Caki2 (cell line): ENCODE measurements around the gene LCT. TPM values are rescaled to one million over a fixed set of nuclear protein-coding genes. Genes with fewer than 3 reads are reported as not detected.
"Not testable (repeated sequence)": the region's sequence is repeated elsewhere in the genome, so short reads cannot be mapped to it uniquely, and the experiment has no call there.

Experiments
- DNase-seq: peaks from one replicate; pipeline ENCODE4 v3.0.0-alpha.2; 2015; ENCODE audit warnings: low read depth
- in situ Hi-C: cut with HindIII; loops from 2 replicates; pipeline ENCODE4 v1.10.0; 2016; ENCODE audit warnings: low sequenced_read_pairs, low pct_unique_long_range_greater_than_20kb, mixed read lengths
- total RNA-seq: library from RNA; depleted of rRNA; stranded (reverse); fragments of >200 nt; shearing (Covaris generic); gene quantifications from 2 replicates; pipeline ENCODE4 v1.2.3, GENCODE V29; 2014; ENCODE audit warnings: low replicate concordance

Gene LCT
- total RNA-seq, 1 experiment from 2014 or later, result not detected

GRCh38 chr2:135840601-135841000, 3.6 kb upstream of the LCT start:
- in situ Hi-C loops, result no loop called here
- DNase-seq, result no peak

GRCh38 chr2:135839713-135840112, 2.7 kb upstream of the LCT start:
- no peak for DNase-seq
- in situ Hi-C loops, result no loop called here

- in situ Hi-C loops, result no loop called here
- no peak for DNase-seq
These were observed 1.5 kb upstream of the LCT start for GRCh38 chr2:135838502-135838901.

GRCh38 chr2:135832891-135833290, 4.1 kb downstream of the LCT start:
- in situ Hi-C loops, result no loop called here

GRCh38 chr2:135831180-135831812, 5.7 kb downstream of the LCT start:
- in situ Hi-C loops, result no loop called here
- no peak for DNase-seq

More at GRCh38 chr2:135832891-135833290, 4.1 kb downstream of the LCT start:
- DNase-seq, result no peak

GRCh38 chr2:135829378-135830135, 7.4 kb downstream of the LCT start:
- DNase-seq, result no peak
- in situ Hi-C loops, result no loop called here

- in situ Hi-C loops, result no loop called here
- no peak for DNase-seq
These were observed 10.4 kb downstream of the LCT start for GRCh38 chr2:135826544-135826943.

- in situ Hi-C loops, result no loop called here
- DNase-seq, result no peak
These were observed 11.3 kb downstream of the LCT start for GRCh38 chr2:135825550-135826176.

GRCh38 chr2:135825131-135825530, 11.9 kb downstream of the LCT start:
- DNase-seq, result no peak
- in situ Hi-C loops, result no loop called here

GRCh38 chr2:135822855-135823254, 14.1 kb downstream of the LCT start:
- no peak for DNase-seq
- in situ Hi-C loops, result no loop called here

GRCh38 chr2:135821190-135821589, 15.8 kb downstream of the LCT start:
- in situ Hi-C loops, result no loop called here
- no peak for DNase-seq

- in situ Hi-C loops, result no loop called here
- DNase-seq, result no peak
These were observed 16.9 kb downstream of the LCT start for GRCh38 chr2:135820003-135820618.

- in situ Hi-C loops, result no loop called here
- no peak for DNase-seq
These were observed 17.9 kb downstream of the LCT start for GRCh38 chr2:135818937-135819610.

- in situ Hi-C loops, result no loop called here
- no peak for DNase-seq
These were observed 19.0 kb downstream of the LCT start for GRCh38 chr2:135817951-135818350.

GRCh38 chr2:135817466-135817865, 19.5 kb downstream of the LCT start:
- in situ Hi-C loops, result no loop called here
- DNase-seq, result no peak

GRCh38 chr2:135815269-135815668, 21.7 kb downstream of the LCT start:
- no peak for DNase-seq
- in situ Hi-C loops, result no loop called here

- DNase-seq, result no peak
- in situ Hi-C loops, result no loop called here
These were observed 24.0 kb downstream of the LCT start for GRCh38 chr2:135812907-135813511.

GRCh38 chr2:135807874-135808273, 29.1 kb downstream of the LCT start:
- in situ Hi-C loops, DNase-seq: not testable (repeated sequence)
